GM18499 (cell line): Measurements from ENCODE around the gene CHST11.

Experiments used
- ATAC-seq: cut with Tn5 transposase; IDR thresholded peaks from one replicate; pipeline ENCODE4 v1.9.1; 2021; ENCODE audit warnings: moderate number of reproducible peaks; ENCODE audit not compliant: insufficient read depth, unreplicated experiment

The CHST11 gene

GRCh38 chr12:104701756-104702155 is 245.0 kb downstream of the CHST11 start:
- ATAC-seq: no peak

GRCh38 chr12:104702565-104703139 is 245.9 kb downstream of the CHST11 start:
- ATAC-seq: no peak

- ATAC-seq: no peak
Measured at GRCh38 chr12:104703372-104703771, 246.6 kb downstream of the CHST11 start.

- ATAC-seq: no peak
Measured at GRCh38 chr12:104704224-104704779, 247.6 kb downstream of the CHST11 start.

- ATAC-seq: no peak
Measured at GRCh38 chr12:104707194-104707593, 250.4 kb downstream of the CHST11 start.

GRCh38 chr12:104707794-104708558 is 251.2 kb downstream of the CHST11 start:
- ATAC-seq: no peak

GRCh38 chr12:104708891-104709290 is 252.1 kb downstream of the CHST11 start:
- ATAC-seq: no peak

GRCh38 chr12:104709692-104710435 is 253.1 kb downstream of the CHST11 start:
- ATAC-seq: no peak

GRCh38 chr12:104710940-104711689 is 254.4 kb downstream of the CHST11 start:
- ATAC-seq: no peak

GRCh38 chr12:104712477-104712876 is 255.7 kb downstream of the CHST11 start:
- no peak for ATAC-seq

- ATAC-seq: no peak
Measured at GRCh38 chr12:104712968-104713367, 256.2 kb downstream of the CHST11 start.

GRCh38 chr12:104713444-104713843 is 256.7 kb downstream of the CHST11 start:
- ATAC-seq: no peak

GRCh38 chr12:104714369-104714768 is 257.6 kb downstream of the CHST11 start:
- ATAC-seq: no peak

GRCh38 chr12:104716172-104716571 is 259.4 kb downstream of the CHST11 start:
- ATAC-seq: no peak

- ATAC-seq: no peak
Measured at GRCh38 chr12:104718304-104718929, 261.7 kb downstream of the CHST11 start.

- no peak for ATAC-seq
Measured at GRCh38 chr12:104719700-104720338, 263.1 kb downstream of the CHST11 start.

GRCh38 chr12:104720339-104721038 is 263.7 kb downstream of the CHST11 start:
- ATAC-seq: no peak

- ATAC-seq: no peak
Measured at GRCh38 chr12:104721039-104721405, 264.3 kb downstream of the CHST11 start.

- ATAC-seq: no peak
Measured at GRCh38 chr12:104721936-104722335, 265.2 kb downstream of the CHST11 start.
